Body of pancreas (tissue), 4 donors: ENCODE measurements around the gene KRTAP4-12. TPM values are rescaled to one million over a fixed set of nuclear protein-coding genes. Genes with fewer than 3 reads are reported as not detected.
"Not testable (repeated sequence)": the region's sequence is repeated elsewhere in the genome, so short reads cannot be mapped to it uniquely, and the experiment has no call there.

ENCODE experiments used
- ATAC-seq: fragments of 150-250 bp; one replicate; pipeline ENCODE4 v1.9.1; 2016
- DNase-seq, 4 donors: peaks; one replicate each; pipeline ENCODE4 v3.0.0-alpha.2; 2019
- H3K27ac ChIP-seq, 4 donors: fragments of 200-600 bp; sonication (generic); 1 replicate in 3 of 4; 2 replicates in 1 of 4; pipeline versions ENCODE4 v1.5.1 to v1.6.1; 2016 to 2019; ENCODE audit warnings: mild to moderate bottlenecking in 1 of 4, mixed read lengths in 1 of 4, moderate library complexity in 1 of 4
- H3K27me3 ChIP-seq, 2 donors: fragments of 200-600 bp; sonication (generic); one replicate each; pipeline ENCODE4 v1.6.0; 2016; ENCODE audit warnings: mild to moderate bottlenecking in 1 of 2
- H3K36me3 ChIP-seq, 2 donors: fragments of 200-600 bp; sonication (generic); replicated peaks in 1 of 2; 2 replicates each; pipeline ENCODE4 v1.5.1; 2016; ENCODE audit warnings: low read depth in 2 of 2; ENCODE audit not compliant: insufficient read depth in 1 of 2
- H3K4me1 ChIP-seq: fragments of 200-600 bp; sonication (generic); one replicate; pipeline ENCODE4 v1.6.0; 2016
- H3K4me3 ChIP-seq, 2 donors: fragments of 200-600 bp; sonication (generic); 1 replicate in 1 of 2; 2 replicates in 1 of 2; pipeline ENCODE4 v1.5.1; 2016 to 2019
- H3K9me3 ChIP-seq, 3 donors: fragments of 200-600 bp; sonication (generic); 1 replicate in 2 of 3; 2 replicates in 1 of 3; pipeline ENCODE4 v1.5.1; 2016
- CTCF ChIP-seq, 7 experiments: fragments of 450-650 bp in 4 of 7; fragments of 200-600 bp in 3 of 7; sonication (generic) in 3 of 7; IDR thresholded peaks; one replicate each; pipeline ENCODE4 v1.5.1; 2016 to 2019; ENCODE audit warnings: antibody characterized with exemption in 7 of 7
- POLR2A ChIP-seq, 3 donors: fragments of 450-650 bp; IDR thresholded peaks; one replicate each; pipeline ENCODE4 v1.6.1; 2016; ENCODE audit warnings: antibody characterized with exemption in 3 of 3, mild to moderate bottlenecking in 2 of 3
- WGBS, 2 donors: methylation state at CpG; one replicate each; pipeline ENCODE4 v1.1.5; 2017; 5-methylcytosine and 5-hydroxymethylcytosine counted together
- intact Hi-C: fragments of 100-400 bp; cut with DNase I; formaldehyde crosslinking; loops from one replicate; pipeline ENCODE4 v1.15.1; 2023
- total RNA-seq, 2 donors: library from RNA; depleted of rRNA; stranded (reverse); fragments of >200 nt; gene quantifications; one replicate each; pipeline ENCODE4 v1.1.0, GENCODE V29; 2016

The KRTAP4-12 gene
- total RNA-seq, 2 donors from 2014 or later: not detected

- TF ChIP-seq CTCF (IDR thresholded peaks at IDR 0.05): no peak
- no peak for TF ChIP-seq POLR2A (IDR thresholded peaks at IDR 0.05)
- H3K4me3 ChIP-seq: no peak overlapping the region
- no peak for ATAC-seq
- no peak overlapping the region for H3K27ac ChIP-seq
- H3K27me3 ChIP-seq: no peaks in the 10 kb centered on the region
- no peak for DNase-seq
- WGBS, 2 donors: 64 to 66% methylated on average over 2 of the region's 2 CpGs
- no peaks in the 10 kb centered on the region for H3K36me3 ChIP-seq
- no peaks in the 10 kb centered on the region for H3K9me3 ChIP-seq
- intact Hi-C loops: no loop called here
- no peaks in the 10 kb centered on the region for H3K4me1 ChIP-seq
Observed at GRCh38 chr17:41111151-41111885, 12.7 kb downstream of the KRTAP4-12 start.

- intact Hi-C loops, H3K9me3 ChIP-seq, H3K4me1 ChIP-seq, H3K4me3 ChIP-seq, H3K36me3 ChIP-seq, ATAC-seq, H3K27ac ChIP-seq, DNase-seq, H3K27me3 ChIP-seq: not testable (repeated sequence)
- 0 to 44% methylated on average over 1 of the region's 1 CpG for WGBS, 2 donors
Observed at GRCh38 chr17:41108728-41109386, 15.1 kb downstream of the KRTAP4-12 start.

GRCh38 chr17:41107941-41108450 is 16.0 kb downstream of the KRTAP4-12 start:
- no peaks in the 10 kb centered on the region for H3K36me3 ChIP-seq
- DNase-seq: no peak
- H3K4me3 ChIP-seq: no peak overlapping the region
- no peak overlapping the region for H3K27ac ChIP-seq
- WGBS, 2 donors: 21 to 36% methylated on average over 1 of the region's 1 CpG
- intact Hi-C loops: no loop called here
- no peak for ATAC-seq
- no peaks in the 10 kb centered on the region for H3K4me1 ChIP-seq
- H3K9me3 ChIP-seq: no peaks in the 10 kb centered on the region
- no peaks in the 10 kb centered on the region for H3K27me3 ChIP-seq
- TF ChIP-seq CTCF (IDR thresholded peaks at IDR 0.05) (no peak), POLR2A (IDR thresholded peaks at IDR 0.05) (no peak)

GRCh38 chr17:41105347-41105746 is 18.6 kb downstream of the KRTAP4-12 start, which contains the start of gene KRTAP4-9:
Gene KRTAP4-9, plus strand, starts transcription at chr17:41105389. Its CDS starts 0 bp downstream, at chr17:41105389.
- H3K4me3 ChIP-seq, ATAC-seq, H3K36me3 ChIP-seq, DNase-seq, H3K27ac ChIP-seq, H3K4me1 ChIP-seq, H3K9me3 ChIP-seq, intact Hi-C loops, H3K27me3 ChIP-seq: not testable (repeated sequence)
- 48 to 68% methylated on average over 5 to 7 of the region's 10 CpGs for WGBS, 2 donors

GRCh38 chr17:41104386-41105038 is 19.5 kb downstream of the KRTAP4-12 start:
- H3K4me3 ChIP-seq, ATAC-seq, H3K36me3 ChIP-seq, H3K27me3 ChIP-seq, H3K4me1 ChIP-seq, H3K9me3 ChIP-seq, DNase-seq, intact Hi-C loops, H3K27ac ChIP-seq: not testable (repeated sequence)
- 47 to 52% methylated on average over 2 of the region's 2 CpGs for WGBS, 2 donors

GRCh38 chr17:41103896-41104295 is 20.1 kb downstream of the KRTAP4-12 start:
- Histone ChIP-seq H3K9me3 (no peaks in the 10 kb centered on the region), H3K27me3 (no peaks in the 10 kb centered on the region), H3K4me1 (no peaks in the 10 kb centered on the region), H3K27ac (no peak overlapping the region), H3K4me3 (no peak overlapping the region), H3K36me3 (no peaks in the 10 kb centered on the region)
- intact Hi-C loops: no loop called here
- WGBS, 2 donors: 86 to 88% methylated on average over 1 of the region's 1 CpG
- no peak for DNase-seq
- TF ChIP-seq CTCF (IDR thresholded peaks at IDR 0.05) (no peak), POLR2A (IDR thresholded peaks at IDR 0.05) (no peak)
- no peak for ATAC-seq
